H1 (cell line): ENCODE results near the gene APOA1. TPM values are rescaled to one million over a fixed set of nuclear protein-coding genes. Genes with fewer than 3 reads are reported as not detected.

ENCODE experiments used
- CTCF ChIA-PET: fragments of 300-600 bp; sonication (Branson Sonifier 250); formaldehyde crosslinking; loops from one replicate; lab custom pipeline; 2021; ENCODE audit not compliant: partially characterized antibody; lab: Charles Lee
- POLR2A ChIA-PET: fragments of 300-600 bp; sonication (Branson Sonifier 250); formaldehyde crosslinking; loops from one replicate; lab custom pipeline; 2021; ENCODE audit warnings: inconsistent platforms; ENCODE audit not compliant: partially characterized antibody; lab: Charles Lee
- DNase-seq, 2 experiments: peaks; one replicate each; pipeline versions ENCODE4 v3.0.0 to v3.0.0-alpha.2; 2010 to 2022; ENCODE audit warnings: low spot score in 2 of 2, low read depth in 1 of 2, mixed read lengths in 1 of 2
- FAIRE-seq: peaks from 2 replicates; lab custom pipeline; 2011; peaks lifted over from hg19 to GRCh38; lab: Jason Lieb, UNC
- H2AFZ ChIP-seq: 2 replicates; pipeline ENCODE4 v1.8.1; 2012; ENCODE audit warnings: low read length, inconsistent platforms
- H2AK5ac ChIP-seq: 2 replicates; pipeline ENCODE4 v1.6.1; 2013; ENCODE audit warnings: low read depth, low read length
- H2BK120ac ChIP-seq: replicated peaks from 2 replicates; pipeline ENCODE3; 2013; ENCODE audit warnings: low read depth, low read length, inconsistent platforms
- H2BK12ac ChIP-seq: 2 replicates; pipeline ENCODE4 v1.6.1; 2013; ENCODE audit warnings: low read depth, low read length
- H2BK15ac ChIP-seq: 2 replicates; pipeline ENCODE4 v1.6.1; 2013; ENCODE audit warnings: low read length
- H2BK20ac ChIP-seq: 2 replicates; pipeline ENCODE4 v1.6.1; 2013; ENCODE audit warnings: low read length
- H2BK5ac ChIP-seq: 2 replicates; pipeline ENCODE4 v1.6.1; 2013; ENCODE audit warnings: low read depth, low read length
- H3K14ac ChIP-seq: 2 replicates; pipeline ENCODE4 v1.6.1; 2013; ENCODE audit warnings: inconsistent platforms; ENCODE audit not compliant: insufficient read length
- H3K18ac ChIP-seq: 2 replicates; pipeline ENCODE4 v1.6.1; 2013; ENCODE audit warnings: low read length; ENCODE audit errors: extremely low read depth
- H3K23ac ChIP-seq: 2 replicates; pipeline ENCODE4 v1.6.1; 2013; ENCODE audit warnings: inconsistent platforms; ENCODE audit not compliant: insufficient read length
- H3K23me2 ChIP-seq: 2 replicates; pipeline ENCODE4 v1.6.1; 2013; ENCODE audit warnings: low read depth, low read length
- H3K27ac ChIP-seq: 2 replicates; pipeline ENCODE4 v1.6.1; 2011; ENCODE audit warnings: low read depth, low read length, inconsistent platforms
- H3K27me3 ChIP-seq, 4 experiments: replicated peaks in 1 of 4; 1 replicate in 1 of 4; 2 replicates in 3 of 4; pipeline versions ENCODE4 v1.6.1 to v1.8.1; 2011 to 2013; ENCODE audit warnings: low read length in 3 of 4, mild to moderate bottlenecking in 3 of 4, inconsistent platforms in 2 of 4, mixed read lengths in 2 of 4, moderate library complexity in 1 of 4; ENCODE audit not compliant: control insufficient read depth in 3 of 4, insufficient read depth in 3 of 4; ENCODE audit errors: extremely low read depth in 1 of 4
- H3K36me3 ChIP-seq, 4 experiments: 2 replicates each; pipeline versions ENCODE4 v1.6.1 to v1.8.1; 2011 to 2013; ENCODE audit warnings: mild to moderate bottlenecking in 4 of 4, low read length in 3 of 4, moderate library complexity in 2 of 4, control low read depth in 1 of 4, inconsistent platforms in 1 of 4; ENCODE audit not compliant: insufficient read depth in 4 of 4, control insufficient read depth in 2 of 4
- H3K4ac ChIP-seq: replicated peaks from 2 replicates; pipeline ENCODE3; 2013; ENCODE audit warnings: low read length, low read depth, mixed read lengths, inconsistent platforms; ENCODE audit not compliant: insufficient read length
- H3K4me1 ChIP-seq, 4 experiments: replicated peaks in 1 of 4; 1 replicate in 1 of 4; 2 replicates in 3 of 4; pipeline versions ENCODE4 v1.6.1 to v1.8.1; 2011 to 2013; ENCODE audit warnings: low read length in 3 of 4, inconsistent platforms in 2 of 4, mixed read lengths in 1 of 4; ENCODE audit not compliant: insufficient read depth in 4 of 4, control insufficient read depth in 3 of 4
- H3K4me2 ChIP-seq, 2 experiments: 2 replicates each; pipeline versions ENCODE4 v1.6.1 to v1.8.1; 2011 to 2013; ENCODE audit warnings: low read depth in 2 of 2, low read length in 2 of 2, control low read depth in 1 of 2, inconsistent platforms in 1 of 2, mild to moderate bottlenecking in 1 of 2; ENCODE audit not compliant: insufficient read depth in 1 of 2
- H3K4me3 ChIP-seq, 4 experiments: fragments of 200-600, 300-600 bp in 1 of 4; sonication (generic), shearing (Covaris generic), sonication (Bioruptor Twin) in 1 of 4; 2 replicates each; pipeline versions ENCODE4 v1.5.1 to v1.8.1; 2011 to 2016; ENCODE audit warnings: low read length in 4 of 4, low read depth in 3 of 4, control low read depth in 2 of 4, inconsistent platforms in 2 of 4, mild to moderate bottlenecking in 2 of 4, mixed read lengths in 1 of 4, moderate library complexity in 1 of 4; ENCODE audit not compliant: insufficient read depth in 2 of 4; ENCODE audit errors: extremely low read depth in 1 of 4
- H3K56ac ChIP-seq: replicated peaks from 2 replicates; pipeline ENCODE3; 2013; ENCODE audit warnings: low read depth, mild to moderate bottlenecking, mixed read lengths, low read length, inconsistent platforms; ENCODE audit not compliant: insufficient read length
- H3K79me1 ChIP-seq: 2 replicates; pipeline ENCODE4 v1.6.1; 2013; ENCODE audit warnings: low read depth, low read length, control low read depth
- H3K79me2 ChIP-seq, 2 experiments: 2 replicates each; pipeline versions ENCODE4 v1.6.1 to v1.8.1; 2012 to 2013; ENCODE audit warnings: low read length in 2 of 2, mild to moderate bottlenecking in 2 of 2, inconsistent platforms in 1 of 2; ENCODE audit not compliant: insufficient read depth in 2 of 2, control insufficient read depth in 1 of 2
- H3K9ac ChIP-seq, 4 experiments: replicated peaks in 1 of 4; 1 replicate in 1 of 4; 2 replicates in 3 of 4; pipeline versions ENCODE4 v1.6.1 to v1.8.1; 2011 to 2013; ENCODE audit warnings: low read depth in 3 of 4, low read length in 3 of 4, control low read depth in 2 of 4, mild to moderate bottlenecking in 2 of 4, moderate library complexity in 2 of 4, inconsistent platforms in 1 of 4; ENCODE audit errors: extremely low read depth in 1 of 4
- H3K9me3 ChIP-seq, 2 experiments: 2 replicates each; pipeline versions ENCODE4 v1.6.1 to v1.8.1; 2012 to 2013; ENCODE audit warnings: mild to moderate bottlenecking in 2 of 2, moderate library complexity in 2 of 2, control low read depth in 1 of 2, inconsistent platforms in 1 of 2, low read depth in 1 of 2, low read length in 1 of 2, mixed read lengths in 1 of 2; ENCODE audit not compliant: insufficient read depth in 2 of 2
- H4K20me1 ChIP-seq, 2 experiments: replicated peaks in 1 of 2; 2 replicates each; pipeline versions ENCODE3 to v1.8.1; 2011 to 2013; ENCODE audit warnings: inconsistent platforms in 2 of 2, low read length in 2 of 2, mild to moderate bottlenecking in 1 of 2; ENCODE audit not compliant: insufficient read depth in 2 of 2, control insufficient read depth in 1 of 2
- H4K5ac ChIP-seq: 2 replicates; pipeline ENCODE4 v1.6.1; 2013; ENCODE audit warnings: low read length, low read depth, mixed read lengths, inconsistent platforms; ENCODE audit not compliant: insufficient read length
- H4K8ac ChIP-seq: 2 replicates; pipeline ENCODE4 v1.8.0; 2013; ENCODE audit warnings: mild to moderate bottlenecking, moderate library complexity, low read length, inconsistent platforms; ENCODE audit not compliant: insufficient read depth; ENCODE audit errors: extremely low read depth
- H4K91ac ChIP-seq: replicated peaks from 2 replicates; pipeline ENCODE3; 2013; ENCODE audit warnings: low read length, mixed read lengths, inconsistent platforms; ENCODE audit not compliant: insufficient read length
- ATF2 ChIP-seq: IDR thresholded peaks from 2 replicates; pipeline ENCODE4 v1.6.1; 2012; ENCODE audit warnings: low read length, inconsistent platforms
- CEBPB ChIP-seq: IDR thresholded peaks from 2 replicates; pipeline ENCODE4 v1.6.1; 2012; ENCODE audit warnings: low read depth, low read length
- EGR1 ChIP-seq: IDR thresholded peaks from 2 replicates; pipeline ENCODE4 v1.6.1; 2011; ENCODE audit warnings: low read depth, low read length, borderline replicate concordance
- EZH2 ChIP-seq: fragments of 200-600 bp; sonication (generic); IDR thresholded peaks from 2 replicates; pipeline ENCODE4 v1.7.1; 2012; ENCODE audit warnings: low read depth, mild to moderate bottlenecking, moderate library complexity, low read length, inconsistent platforms; ENCODE audit not compliant: severe bottlenecking
- GABPA ChIP-seq: IDR thresholded peaks from 2 replicates; pipeline ENCODE4 v1.6.1; 2011; ENCODE audit warnings: mild to moderate bottlenecking, low read length, moderate library complexity, borderline replicate concordance; ENCODE audit not compliant: insufficient read depth
- JUN ChIP-seq: IDR thresholded peaks from 2 replicates; pipeline ENCODE4 v1.6.1; 2011; ENCODE audit warnings: low read depth, mild to moderate bottlenecking, improper control_type of control experiment, low read length
- KDM1A ChIP-seq: fragments of 200-600, 300-600 bp; sonication (generic); IDR thresholded peaks from 2 replicates; pipeline ENCODE4 v1.7.1; 2016; ENCODE audit warnings: mild to moderate bottlenecking, low read length, borderline replicate concordance
- PHF8 ChIP-seq: fragments of 200-600 bp; sonication (generic); conservative IDR thresholded peaks from 2 replicates; pipeline ENCODE4 v1.7.1; 2012; ENCODE audit warnings: low read depth, mild to moderate bottlenecking, inconsistent platforms, low read length, moderate library complexity
- POU5F1 ChIP-seq: IDR thresholded peaks from 2 replicates; pipeline ENCODE4 v1.6.1; 2011; ENCODE audit warnings: low read depth, mild to moderate bottlenecking, low read length, moderate library complexity
- SP2 ChIP-seq: IDR thresholded peaks from 2 replicates; pipeline ENCODE4 v1.6.1; 2012; ENCODE audit warnings: mild to moderate bottlenecking, low read length, inconsistent platforms
- TBP ChIP-seq: IDR thresholded peaks from 2 replicates; pipeline ENCODE4 v1.6.1; 2011; ENCODE audit warnings: low read depth, low read length, improper control_type of control experiment
- WGBS, 2 experiments: shearing (Covaris generic) in 1 of 2; methylation state at CpG; one replicate each; pipeline versions ENCODE4 v1.1.6 to v1.1.7; 2013 to 2015; ENCODE audit warnings: low lambda C conversion rate in 2 of 2, mixed read lengths in 2 of 2, inconsistent platforms in 1 of 2, low coverage in 1 of 2, missing lambda C conversion rate in 1 of 2; ENCODE audit not compliant: insufficient replicate concordance in 2 of 2, insufficient coverage in 1 of 2, insufficient read length in 1 of 2; ENCODE audit errors: extremely low coverage in 1 of 2, missing lambda C conversion rate in 1 of 2; 5-methylcytosine and 5-hydroxymethylcytosine counted together
- polyA plus RNA-seq, 7 experiments: library from polyadenylated mRNA; depleted of rRNA in 3 of 7; stranded (reverse) in 5 of 7; unstranded in 2 of 7; fragments of >200 nt in 5 of 7; fragments of 200-250 nt in 2 of 7; gene quantifications; 1 replicate in 5 of 7; 2 replicates in 1 of 7; 4 replicates in 1 of 7; pipeline versions ENCODE4 v1.2.1 to v1.2.3, GENCODE V29; 2011 to 2013; ENCODE audit warnings: missing spikeins in 2 of 7, mixed read lengths in 2 of 7
- total RNA-seq: library from RNA; stranded (reverse); fragmentation: NEBNext Ultra II Directional; extraction: Animal tissue kit (Norgen Biotek cat#: 25700); gene quantifications from 2 replicates; pipeline ENCODE4 v1.2.1, GENCODE V29; 2021
- TF ChIP-seq, protein P1 (sequence below): IDR thresholded peaks from 2 replicates; pipeline ENCODE4 v1.6.1; 2011; ENCODE audit warnings: low read depth, mild to moderate bottlenecking, low read length; ENCODE audit not compliant: insufficient read depth

Gene APOA1
- total and polyA plus RNA-seq, 2 of the 8 experiments (the other 6 are each of a cell fraction or from before 2014, with no cell fraction given), result 0.80 TPM; not detected in 1

DNA sequence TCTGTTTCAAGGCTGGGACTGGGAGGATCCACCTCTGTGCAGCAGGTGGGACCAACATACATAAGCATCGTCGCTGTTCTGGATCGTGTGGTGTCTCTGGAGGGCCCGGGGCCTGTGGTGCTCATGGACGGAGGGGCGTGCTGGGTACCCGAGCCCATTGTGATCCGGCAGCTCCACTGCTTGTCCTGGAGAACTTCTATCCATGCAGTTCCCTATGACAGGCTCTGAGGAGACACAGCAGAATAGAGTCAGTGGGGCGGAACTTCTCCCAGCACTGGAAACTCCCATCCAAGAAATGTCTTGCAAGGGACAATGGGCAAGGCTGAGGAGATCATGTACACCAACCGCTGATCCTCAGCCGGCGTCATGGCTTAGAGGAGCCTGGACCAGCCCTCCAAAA is 11.6 kb upstream of the APOA1 start:
- Histone ChIP-seq H3K9me3 (no peaks in the 10 kb centered on the region), H2AK5ac (no peak overlapping the region), H2BK120ac (no peak overlapping the region), H4K5ac (no peak overlapping the region), H3K14ac (no peak overlapping the region), H3K56ac (no peak overlapping the region), H4K91ac (no peak overlapping the region), H3K23me2 (no peaks in the 10 kb centered on the region), H3K18ac (no peak overlapping the region), H2BK20ac (no peak overlapping the region), H3K27me3 (no peaks in the 10 kb centered on the region), H3K79me2 (no peaks in the 10 kb centered on the region), H2BK15ac (no peak overlapping the region), H3K4me1 (no peaks in the 10 kb centered on the region), H3K23ac (no peak overlapping the region), H3K4me3 (no peak overlapping the region), H2AFZ (no peak overlapping the region), H3K4me2 (no peak overlapping the region), H3K27ac (no peak overlapping the region), H4K20me1 (no peaks in the 10 kb centered on the region), H4K8ac (no peak overlapping the region), H3K36me3 (peaks cover 12 to 40% (median 29%) of the 10 kb centered on the region in 4 experiments; a peak in 7 of 8 replicates), H3K79me1 (no peaks in the 10 kb centered on the region), H3K4ac (no peak overlapping the region), H2BK5ac (no peak overlapping the region; the same call in 1 of the 2 replicates), H2BK12ac (no peak overlapping the region), H3K9ac (no peak overlapping the region)
- FAIRE-seq (no peak), DNase-seq (no peak)
- CTCF ChIA-PET, result interaction anchor here (1.1 to 3.4 kb wide), 6 partner anchors 9 to 257 kb away, joined by 3 to 16 read pairs (median 6); partner anchors contain the start of genes APOA1 and APOC3
- POLR2A ChIA-PET, result no interaction called here
- WGBS, 2 experiments, result 96% methylated on average over 12 of the region's 12 CpGs; no CpG with 5 or more reads in 1 of the 2 experiments
- TF ChIP-seq EGR1, result no peak
- TF ChIP-seq GABPA, result no peak
- TF ChIP-seq CEBPB, result no peak
- TF ChIP-seq, protein P1, sequence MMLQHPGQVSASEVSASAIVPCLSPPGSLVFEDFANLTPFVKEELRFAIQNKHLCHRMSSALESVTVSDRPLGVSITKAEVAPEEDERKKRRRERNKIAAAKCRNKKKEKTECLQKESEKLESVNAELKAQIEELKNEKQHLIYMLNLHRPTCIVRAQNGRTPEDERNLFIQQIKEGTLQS, result no peak
- TF ChIP-seq PHF8, result no peak
- no peak for TF ChIP-seq KDM1A
- TF ChIP-seq JUN, result no peak
- TF ChIP-seq SP2, result no peak
- TF ChIP-seq EZH2, result no peak
- TF ChIP-seq POU5F1, result no peak
- TF ChIP-seq ATF2, result no peak
- TF ChIP-seq TBP, result no peak
